K562 (cell line): ENCODE measurements around the gene RAB5B. TPM values are rescaled to one million over a fixed set of nuclear protein-coding genes. Genes with fewer than 3 reads are reported as not detected.

Experiments
- BRF1 ChIP-seq: IDR thresholded peaks from 3 replicates; pipeline ENCODE4 v1.6.1; 2011; ENCODE audit warnings: borderline replicate concordance, mild to moderate bottlenecking; ENCODE audit not compliant: insufficient read length; ENCODE audit errors: extremely low read depth
- GABPB2 ChIP-seq: fragments of 250-450 bp; sonication (Bioruptor Pico); conservative IDR thresholded peaks from 2 replicates; pipeline ENCODE4 v1.5.1; 2021; ENCODE audit warnings: mild to moderate bottlenecking
- HMGXB4 ChIP-seq: sonication (generic); formaldehyde crosslinking; IDR thresholded peaks from 2 replicates; pipeline ENCODE4 v1.8.1; 2023; ENCODE audit warnings: mild to moderate bottlenecking, missing genetic modification reagents
- ILF3 ChIP-seq: fragments of 450-650 bp; IDR thresholded peaks from 2 replicates; pipeline ENCODE4 v1.6.1; 2018; ENCODE audit warnings: antibody characterized with exemption, mild to moderate bottlenecking, moderate library complexity, borderline replicate concordance
- KAT7 ChIP-seq: sonication (generic); formaldehyde crosslinking; IDR thresholded peaks from 2 replicates; pipeline ENCODE4 v1.8.0; 2022; ENCODE audit warnings: missing genetic modification reagents, mild to moderate bottlenecking, borderline replicate concordance
- MYC ChIP-seq, 2 experiments: fragments of 250-450 bp in 1 of 2; sonication (Bioruptor Pico) in 1 of 2; IDR thresholded peaks; 2 replicates each; pipeline versions ENCODE4 v1.5.1 to v1.6.1; 2012 to 2021; ENCODE audit warnings: low read depth in 2 of 2, borderline replicate concordance in 1 of 2, improper control_type of control experiment in 1 of 2, low read length in 1 of 2, mild to moderate bottlenecking in 1 of 2, moderate library complexity in 1 of 2
- MYNN ChIP-seq, 2 experiments: sonication (generic); formaldehyde crosslinking in 1 of 2; IDR thresholded peaks; 2 replicates each; pipeline versions ENCODE4 v1.5.0 to v1.6.1; 2016 to 2020; ENCODE audit warnings: antibody characterized with exemption in 1 of 2, missing genetic modification reagents in 1 of 2
- NCOA1 ChIP-seq: fragments of 450-650 bp; IDR thresholded peaks from 2 replicates; pipeline ENCODE4 v1.6.1; 2016; ENCODE audit warnings: low read depth
- NFE2 ChIP-seq: IDR thresholded peaks from 2 replicates; pipeline ENCODE4 v1.6.1; 2014; ENCODE audit warnings: antibody characterized with exemption, low read depth
- PHF20 ChIP-seq: fragments of 450-650 bp; IDR thresholded peaks from 2 replicates; pipeline ENCODE4 v1.6.1; 2018; ENCODE audit not compliant: partially characterized antibody
- RREB1 ChIP-seq: fragments of 250-450 bp; sonication (Bioruptor Pico); IDR thresholded peaks from 2 replicates; pipeline ENCODE4 v1.4.0; 2020
- SNRNP70 ChIP-seq: fragments of 200-400 bp; formaldehyde crosslinking; optimal IDR thresholded peaks from 2 replicates; pipeline ENCODE3; 2017; ENCODE audit warnings: low read depth, low read length
- TARDBP ChIP-seq: fragments of 450-650 bp; IDR thresholded peaks from 2 replicates; pipeline ENCODE4 v1.6.1; 2016
- ZNF77 ChIP-seq: fragments of 250-450 bp; sonication (Bioruptor Pico); IDR thresholded peaks from 2 replicates; pipeline ENCODE4 v1.5.0; 2020
- polyA plus RNA-seq, 8 experiments: library from polyadenylated mRNA; depleted of rRNA in 4 of 8; stranded (reverse) in 5 of 8; unstranded in 3 of 8; fragments of >200 nt; fragmentation: Nextera tagmentation in 2 of 8; fragmentation: Illumina TruSeq in 1 of 8; extraction: Ambion mirVana in 2 of 8; extraction: Trizol in 1 of 8; gene quantifications; 2 replicates each; pipeline versions ENCODE4 v1.2.1 to v1.2.3, GENCODE V29; 2011 to 2014; ENCODE audit warnings: inconsistent platforms in 1 of 8, missing spikeins in 1 of 8
- total RNA-seq, 7 experiments: library from RNA; depleted of rRNA in 6 of 7; stranded (reverse); fragments of >200 nt in 6 of 7; fragmentation: Illumina TruSeq in 2 of 7; extraction: Trizol in 2 of 7; gene quantifications; 2 replicates each; pipeline versions ENCODE4 v1.2.1 to v1.2.3, GENCODE V29; 2011 to 2021; ENCODE audit warnings: low replicate concordance in 1 of 7
- TF ChIP-seq, protein P1 (sequence below): fragments of 250-450 bp; sonication (Bioruptor Pico); IDR thresholded peaks from 2 replicates; pipeline ENCODE4 v1.4.0; 2020; ENCODE audit warnings: borderline replicate concordance
- TF ChIP-seq, protein P2 (sequence below): fragments of 250-450 bp; sonication (Bioruptor Pico); IDR thresholded peaks from 2 replicates; pipeline ENCODE4 v1.4.0; 2020; ENCODE audit warnings: mild to moderate bottlenecking, moderate library complexity

Gene RAB5B
- total and polyA plus RNA-seq, 9 of the 15 experiments (the other 6 are each of a cell fraction or from before 2014, with no cell fraction given): 6.8 to 73.8 (median 25.2) TPM

- TF ChIP-seq RREB1 (CRISPR knock-in tag): peak; percentile 89; the same call in 1 of the 2 replicates
- peak; percentile 78 for TF ChIP-seq HMGXB4 (CRISPR knock-in tag)
- peak; percentile 94 for TF ChIP-seq PHF20
- TF ChIP-seq ILF3: 0 out of 2 replicates have a peak, but pooled peaks have one; percentile 19
- no peak for TF ChIP-seq BRF1
- TF ChIP-seq NFE2: no peak
- TF ChIP-seq MYNN (IDR thresholded peaks at IDR 0.05): no peak; the same call in 1 of the 2 replicates
- no peak for TF ChIP-seq MYNN (CRISPR knock-in tag; IDR thresholded peaks at IDR 0.05)
- no peak for TF ChIP-seq ZNF77 (CRISPR knock-in tag)
- no peak for TF ChIP-seq SNRNP70
- peak; percentile 57 for TF ChIP-seq TARDBP
- TF ChIP-seq GABPB2 (CRISPR knock-in tag): no peak
- peak; percentile 83 for TF ChIP-seq MYC (IDR thresholded peaks at IDR 0.05; ENCODE audit: low read depth, low read length)
- peak; percentile 92; the same call in 1 of the 2 replicates for TF ChIP-seq MYC (CRISPR knock-in tag; IDR thresholded peaks at IDR 0.05; ENCODE audit: borderline replicate concordance, low read depth)
- TF ChIP-seq, protein P1, sequence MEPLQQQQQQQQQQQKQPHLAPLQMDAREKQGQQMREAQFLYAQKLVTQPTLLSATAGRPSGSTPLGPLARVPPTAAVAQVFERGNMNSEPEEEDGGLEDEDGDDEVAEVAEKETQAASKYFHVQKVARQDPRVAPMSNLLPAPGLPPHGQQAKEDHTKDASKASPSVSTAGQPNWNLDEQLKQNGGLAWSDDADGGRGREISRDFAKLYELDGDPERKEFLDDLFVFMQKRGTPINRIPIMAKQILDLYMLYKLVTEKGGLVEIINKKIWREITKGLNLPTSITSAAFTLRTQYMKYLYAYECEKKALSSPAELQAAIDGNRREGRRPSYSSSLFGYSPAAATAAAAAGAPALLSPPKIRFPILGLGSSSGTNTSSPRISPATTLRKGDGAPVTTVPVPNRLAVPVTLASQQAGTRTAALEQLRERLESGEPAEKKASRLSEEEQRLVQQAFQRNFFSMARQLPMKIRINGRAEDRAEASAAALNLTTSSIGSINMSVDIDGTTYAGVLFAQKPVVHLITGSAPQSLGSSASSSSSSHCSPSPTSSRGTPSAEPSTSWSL (CRISPR knock-in tag): no peak
- peak; percentile 79 for TF ChIP-seq NCOA1
- TF ChIP-seq, protein P2, sequence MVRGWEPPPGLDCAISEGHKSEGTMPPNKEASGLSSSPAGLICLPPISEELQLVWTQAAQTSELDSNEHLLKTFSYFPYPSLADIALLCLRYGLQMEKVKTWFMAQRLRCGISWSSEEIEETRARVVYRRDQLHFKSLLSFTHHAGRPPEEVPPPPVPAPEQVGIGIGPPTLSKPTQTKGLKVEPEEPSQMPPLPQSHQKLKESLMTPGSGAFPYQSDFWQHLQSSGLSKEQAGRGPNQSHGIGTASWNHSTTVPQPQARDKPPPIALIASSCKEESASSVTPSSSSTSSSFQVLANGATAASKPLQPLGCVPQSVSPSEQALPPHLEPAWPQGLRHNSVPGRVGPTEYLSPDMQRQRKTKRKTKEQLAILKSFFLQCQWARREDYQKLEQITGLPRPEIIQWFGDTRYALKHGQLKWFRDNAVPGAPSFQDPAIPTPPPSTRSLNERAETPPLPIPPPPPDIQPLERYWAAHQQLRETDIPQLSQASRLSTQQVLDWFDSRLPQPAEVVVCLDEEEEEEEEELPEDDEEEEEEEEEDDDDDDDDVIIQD (CRISPR knock-in tag): no peak
- TF ChIP-seq KAT7: no peak
These were observed 67.9 kb downstream of the RAB5B start, which contains the start of gene RPS26 (continued) for GRCh38 chr12:56041552-56042429.
